Ecto neural progenitor cell (in vitro differentiated cells): ENCODE data around the gene GLIS1.

ENCODE experiments used
- DNase-seq: peaks from one replicate; pipeline ENCODE4 v3.0.0-alpha.2; 2018; ENCODE audit warnings: low spot score

Gene GLIS1

GRCh38 chr1:53579221-53580008 lies 159.5 kb downstream of the GLIS1 start:
- no peak for DNase-seq

GRCh38 chr1:53578358-53578757 lies 160.6 kb downstream of the GLIS1 start:
- no peak for DNase-seq

GRCh38 chr1:53577761-53578100 lies 161.2 kb downstream of the GLIS1 start:
- no peak for DNase-seq

GRCh38 chr1:53576866-53577760 lies 161.9 kb downstream of the GLIS1 start:
- no peak for DNase-seq

GRCh38 chr1:53576381-53576801 lies 162.6 kb downstream of the GLIS1 start:
- DNase-seq, result no peak

- no peak for DNase-seq
These were observed 163.0 kb downstream of the GLIS1 start for GRCh38 chr1:53575955-53576320.

- no peak for DNase-seq
These were observed 163.6 kb downstream of the GLIS1 start for GRCh38 chr1:53575141-53575954.

GRCh38 chr1:53574621-53575020 lies 164.3 kb downstream of the GLIS1 start:
- no peak for DNase-seq

- no peak for DNase-seq
These were observed 165.0 kb downstream of the GLIS1 start for GRCh38 chr1:53573931-53574330.

GRCh38 chr1:53573522-53573921 lies 165.4 kb downstream of the GLIS1 start:
- DNase-seq, result no peak

GRCh38 chr1:53572815-53573173 lies 166.2 kb downstream of the GLIS1 start:
- no peak for DNase-seq

GRCh38 chr1:53572065-53572814 lies 166.7 kb downstream of the GLIS1 start:
- DNase-seq, result peak; percentile 69

- no peak for DNase-seq
These were observed 170.4 kb downstream of the GLIS1 start for GRCh38 chr1:53568540-53568939.

GRCh38 chr1:53567851-53568250 lies 171.1 kb downstream of the GLIS1 start:
- no peak for DNase-seq

- DNase-seq, result no peak
These were observed 171.5 kb downstream of the GLIS1 start for GRCh38 chr1:53567450-53567849.

GRCh38 chr1:53563611-53564010 lies 175.4 kb downstream of the GLIS1 start:
- no peak for DNase-seq

- DNase-seq, result no peak
These were observed 176.0 kb downstream of the GLIS1 start for GRCh38 chr1:53562981-53563379.

- DNase-seq, result no peak
These were observed 176.5 kb downstream of the GLIS1 start for GRCh38 chr1:53562291-53562980.

GRCh38 chr1:53561503-53562105 lies 177.4 kb downstream of the GLIS1 start:
- DNase-seq, result no peak

GRCh38 chr1:53560581-53561502 lies 178.1 kb downstream of the GLIS1 start:
- DNase-seq, result no peak
